ENCODE measurements around the gene TRMT1. TPM values are rescaled to one million over a fixed set of nuclear protein-coding genes. Genes with fewer than 3 reads are reported as not detected.

Gene TRMT1
- total RNA-seq, 1 experiment from 2014 or later = 59.0 TPM

GRCh38 chr19:13087295-13087694 lies 29.2 kb downstream of the TRMT1 start:
- peaks cover 9% of the 10 kb centered on the region for H3K4me1 ChIP-seq

GRCh38 chr19:13086341-13086740 lies 30.2 kb downstream of the TRMT1 start:
- Histone ChIP-seq H3K27me3 (no peaks in the 10 kb centered on the region), H3K36me3 (0 out of 2 replicates have a peak, but pooled peaks cover 6% of the 10 kb centered on the region), H3K4me3 (no peak overlapping the region), H3K9me3 (replicated peaks) (no peaks in the 10 kb centered on the region), H3K27ac (no peak overlapping the region), H3K4me1 (peaks cover 4% of the 10 kb centered on the region)
- no peak for DNase-seq

More at GRCh38 chr19:13087295-13087694, 29.2 kb downstream of the TRMT1 start:
- Histone ChIP-seq H3K36me3 (0 out of 2 replicates have a peak, but pooled peaks cover 6% of the 10 kb centered on the region), H3K27ac (no peak overlapping the region), H3K9me3 (replicated peaks) (no peaks in the 10 kb centered on the region), H3K27me3 (no peaks in the 10 kb centered on the region), H3K4me3 (no peak overlapping the region)
- DNase-seq = no peak

DNA sequence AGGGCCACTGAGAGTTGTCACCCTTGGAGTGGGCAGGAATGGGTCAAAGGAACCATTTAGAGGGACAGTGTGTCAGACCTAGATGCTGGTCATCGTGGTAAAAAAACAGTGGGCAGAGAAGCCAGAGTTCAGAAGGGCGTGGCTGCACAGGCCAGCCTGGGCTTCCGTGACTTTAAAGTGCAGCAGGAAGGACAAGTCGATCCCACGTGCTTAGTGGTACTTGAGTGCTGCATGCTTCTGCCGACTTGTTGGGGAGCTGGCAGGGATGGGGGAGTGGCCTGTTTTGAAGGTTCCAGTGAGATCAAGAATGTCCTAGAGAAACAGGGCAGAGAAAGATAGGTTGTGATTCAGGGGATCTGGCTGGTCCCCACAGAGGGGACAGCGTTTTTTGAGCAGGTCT lies 30.9 kb downstream of the TRMT1 start:
- no peak overlapping the region for H3K4me3 ChIP-seq
- H3K27me3 ChIP-seq = no peaks in the 10 kb centered on the region
- DNase-seq = no peak
- no peak overlapping the region for H3K27ac ChIP-seq
- H3K36me3 ChIP-seq = 0 out of 2 replicates have a peak, but pooled peaks cover 6% of the 10 kb centered on the region
- H3K9me3 ChIP-seq (replicated peaks) = no peaks in the 10 kb centered on the region
- H3K4me1 ChIP-seq = no peaks in the 10 kb centered on the region; the same call in 1 of the 2 replicates

- no peak for DNase-seq
- H3K4me1 ChIP-seq = peaks cover 14% of the 10 kb centered on the region
- H3K9me3 ChIP-seq (replicated peaks) = no peaks in the 10 kb centered on the region
- no peak overlapping the region for H3K4me3 ChIP-seq
- H3K27me3 ChIP-seq = no peaks in the 10 kb centered on the region
- no peak overlapping the region for H3K27ac ChIP-seq
- H3K36me3 ChIP-seq = peaks cover 6% of the 10 kb centered on the region; the same call in 1 of the 2 replicates
Observed at GRCh38 chr19:13083627-13084026, 32.9 kb downstream of the TRMT1 start.

GRCh38 chr19:13083008-13083404 lies 33.5 kb downstream of the TRMT1 start:
- Histone ChIP-seq H3K4me3 (no peak overlapping the region), H3K27ac (no peak overlapping the region), H3K27me3 (no peaks in the 10 kb centered on the region), H3K4me1 (peaks cover 20% of the 10 kb centered on the region), H3K36me3 (peaks cover 6% of the 10 kb centered on the region; the same call in 1 of the 2 replicates), H3K9me3 (replicated peaks) (no peaks in the 10 kb centered on the region)
- DNase-seq = no peak

- H3K27me3 ChIP-seq = no peaks in the 10 kb centered on the region
- DNase-seq = peak; percentile 58 to 64
- no peaks in the 10 kb centered on the region for H3K9me3 ChIP-seq (replicated peaks)
- no peak overlapping the region for H3K4me3 ChIP-seq
- peaks cover 6% of the 10 kb centered on the region for H3K36me3 ChIP-seq
- H3K4me1 ChIP-seq = peaks cover 26% of the 10 kb centered on the region
- H3K27ac ChIP-seq = no peak overlapping the region
Observed at GRCh38 chr19:13082192-13083007, 34.1 kb downstream of the TRMT1 start.

DNA sequence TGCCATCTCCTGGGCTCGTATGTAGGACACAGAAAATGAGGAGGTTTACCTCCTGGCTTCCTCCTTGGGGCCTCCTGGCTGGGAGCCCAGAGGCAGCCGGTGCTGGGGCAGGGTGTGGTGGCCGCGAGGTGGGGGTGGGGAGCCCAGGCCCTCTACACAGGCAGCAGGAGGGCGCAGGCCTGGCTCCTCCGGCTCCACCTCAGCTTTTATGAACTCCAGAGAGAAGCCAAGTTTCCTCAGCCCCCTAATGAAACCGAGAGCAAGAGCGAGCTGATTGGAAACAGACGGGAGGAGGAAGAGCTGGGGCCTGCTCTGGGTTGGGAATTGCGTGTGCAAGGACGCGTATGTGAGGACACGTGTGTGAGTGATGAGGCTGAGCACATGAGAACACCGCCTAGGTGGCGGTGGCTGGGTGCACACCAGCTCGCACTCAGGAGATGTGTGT lies 37.0 kb downstream of the TRMT1 start:
- peak; percentile 57 to 73 for DNase-seq
- H3K27ac ChIP-seq = no peak overlapping the region

GRCh38 chr19:13078897-13079541 lies 37.5 kb downstream of the TRMT1 start:
- H3K27ac ChIP-seq = no peak overlapping the region
- H3K4me1 ChIP-seq = peaks cover 42% of the 10 kb centered on the region

More for the DNA sequence above, 37.0 kb downstream of the TRMT1 start:
- Histone ChIP-seq H3K4me3 (no peak overlapping the region), H3K9me3 (replicated peaks) (no peaks in the 10 kb centered on the region), H3K4me1 (peaks cover 42% of the 10 kb centered on the region), H3K36me3 (peaks cover 15% of the 10 kb centered on the region), H3K27me3 (no peaks in the 10 kb centered on the region)

DNA sequence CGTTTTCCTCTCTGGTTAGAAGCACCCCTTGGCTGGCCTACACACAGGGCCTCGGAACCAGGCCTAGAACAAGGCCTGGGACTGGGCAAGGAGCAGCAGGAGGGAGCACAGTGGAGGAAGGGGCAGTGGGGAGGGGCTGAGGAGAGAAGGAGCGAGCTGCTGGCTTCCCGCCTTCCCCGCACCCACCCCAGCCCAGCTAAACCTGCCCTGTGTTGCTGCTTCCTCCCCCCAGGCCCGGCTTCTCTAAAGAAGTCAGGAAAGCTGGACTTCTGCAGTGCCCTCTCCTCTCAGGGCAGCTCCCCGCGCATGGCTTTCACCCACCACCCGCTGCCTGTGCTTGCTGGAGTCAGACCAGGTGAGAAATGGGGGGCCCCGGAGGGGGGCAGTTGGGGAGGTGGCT lies 38.2 kb downstream of the TRMT1 start:
- Histone ChIP-seq H3K36me3 (peaks cover 15% of the 10 kb centered on the region), H3K4me3 (no peak overlapping the region)

More at GRCh38 chr19:13078897-13079541, 37.5 kb downstream of the TRMT1 start:
- no peak overlapping the region for H3K4me3 ChIP-seq
- no peaks in the 10 kb centered on the region for H3K9me3 ChIP-seq (replicated peaks)
- peak in 1 of 2 experiments; percentile 53 for DNase-seq
- H3K27me3 ChIP-seq = no peaks in the 10 kb centered on the region
- peaks cover 13% of the 10 kb centered on the region for H3K36me3 ChIP-seq

DNA sequence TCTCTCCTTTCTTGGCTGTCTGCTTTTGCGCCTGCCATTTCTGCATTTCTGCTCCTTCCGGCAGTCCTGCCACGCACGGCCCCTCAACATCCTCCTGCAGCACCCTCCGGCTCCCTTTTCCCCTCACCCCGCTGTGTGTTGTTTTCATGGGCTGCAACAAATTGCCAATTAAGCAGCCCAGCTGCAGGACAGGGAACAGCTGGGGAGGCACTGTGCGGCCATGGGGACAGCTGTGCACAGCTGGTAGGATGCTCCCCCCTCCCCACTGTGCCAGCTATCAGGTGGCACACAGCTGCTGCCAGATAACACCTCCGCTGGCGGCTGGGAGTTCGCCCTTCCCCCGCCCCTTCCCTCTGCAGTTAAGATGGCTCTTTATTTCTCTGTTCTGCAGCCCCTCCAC lies 39.3 kb downstream of the TRMT1 start:
- no peaks in the 10 kb centered on the region for H3K27me3 ChIP-seq
- H3K36me3 ChIP-seq = peaks cover 12% of the 10 kb centered on the region
- DNase-seq = peak; percentile 93 to 95
- H3K27ac ChIP-seq = peak overlapping the region; percentile 71
- H3K4me1 ChIP-seq = peaks cover 42% of the 10 kb centered on the region
- H3K4me3 ChIP-seq = no peak overlapping the region
- no peaks in the 10 kb centered on the region for H3K9me3 ChIP-seq (replicated peaks)

More for the DNA sequence above, 38.2 kb downstream of the TRMT1 start:
- peak overlapping the region; percentile 27; the same call in 1 of the 2 replicates for H3K27ac ChIP-seq
- no peaks in the 10 kb centered on the region for H3K9me3 ChIP-seq (replicated peaks)
- DNase-seq = no peak
- H3K27me3 ChIP-seq = no peaks in the 10 kb centered on the region
- peaks cover 42% of the 10 kb centered on the region for H3K4me1 ChIP-seq

DNA sequence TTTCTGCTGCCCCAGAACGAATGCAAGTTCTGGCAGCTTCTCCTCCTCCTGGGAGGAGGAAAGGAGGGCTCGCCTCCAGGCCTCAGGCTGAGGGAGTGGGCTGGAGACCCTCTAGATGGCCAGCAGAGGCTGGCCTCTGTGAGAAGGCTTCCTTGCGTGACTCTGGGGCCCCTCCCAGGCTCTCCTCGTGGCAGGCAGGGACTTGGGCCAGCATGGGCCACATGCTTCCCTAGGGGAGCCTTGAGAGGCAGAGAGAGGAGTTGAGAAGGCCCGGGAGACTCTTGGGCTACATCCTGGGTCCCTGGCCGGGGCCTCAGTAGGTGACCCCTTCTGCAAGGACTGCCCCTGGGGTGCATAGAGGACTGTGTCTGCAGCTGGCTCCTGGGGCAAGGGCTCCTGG lies 39.8 kb downstream of the TRMT1 start:
- no peak for DNase-seq
- Histone ChIP-seq H3K4me1 (peaks cover 42% of the 10 kb centered on the region), H3K27ac (peak overlapping the region; percentile 71), H3K27me3 (no peaks in the 10 kb centered on the region), H3K9me3 (replicated peaks) (no peaks in the 10 kb centered on the region), H3K4me3 (no peak overlapping the region), H3K36me3 (peaks cover 12% of the 10 kb centered on the region)

GRCh38 chr19:13076320-13076719 lies 40.2 kb downstream of the TRMT1 start:
- Histone ChIP-seq H3K36me3 (peaks cover 12% of the 10 kb centered on the region), H3K4me1 (peaks cover 42% of the 10 kb centered on the region), H3K27ac (peak overlapping the region; percentile 71), H3K4me3 (no peak overlapping the region), H3K27me3 (no peaks in the 10 kb centered on the region), H3K9me3 (replicated peaks) (no peaks in the 10 kb centered on the region)
- no peak for DNase-seq

DNA sequence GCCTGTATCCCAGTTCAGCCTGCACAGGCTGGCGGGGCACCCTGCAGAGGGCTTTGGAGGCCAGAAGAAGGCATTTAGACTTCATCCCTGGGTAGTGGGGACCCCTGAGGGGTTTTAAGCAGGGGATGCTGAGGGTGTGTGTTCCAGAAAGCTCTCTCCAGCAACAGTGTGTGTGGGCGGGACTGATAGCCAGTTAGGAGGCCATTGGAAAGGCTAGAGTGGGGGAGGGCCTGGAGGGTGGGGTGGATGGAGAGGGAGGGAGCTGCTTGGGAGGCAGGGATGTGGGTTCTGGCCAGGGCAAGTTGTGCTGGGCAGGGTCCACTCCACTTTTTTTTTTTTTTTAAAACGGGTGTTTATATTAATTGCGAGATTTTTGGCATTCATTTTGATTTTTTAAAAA lies 42.2 kb downstream of the TRMT1 start:
- Histone ChIP-seq H3K4me1 (peaks cover 45% of the 10 kb centered on the region), H3K9me3 (replicated peaks) (no peaks in the 10 kb centered on the region), H3K36me3 (peaks cover 12% of the 10 kb centered on the region; the same call in 1 of the 2 replicates), H3K27me3 (no peaks in the 10 kb centered on the region), H3K27ac (no peak overlapping the region), H3K4me3 (no peak overlapping the region)
- DNase-seq = no peak

DNA sequence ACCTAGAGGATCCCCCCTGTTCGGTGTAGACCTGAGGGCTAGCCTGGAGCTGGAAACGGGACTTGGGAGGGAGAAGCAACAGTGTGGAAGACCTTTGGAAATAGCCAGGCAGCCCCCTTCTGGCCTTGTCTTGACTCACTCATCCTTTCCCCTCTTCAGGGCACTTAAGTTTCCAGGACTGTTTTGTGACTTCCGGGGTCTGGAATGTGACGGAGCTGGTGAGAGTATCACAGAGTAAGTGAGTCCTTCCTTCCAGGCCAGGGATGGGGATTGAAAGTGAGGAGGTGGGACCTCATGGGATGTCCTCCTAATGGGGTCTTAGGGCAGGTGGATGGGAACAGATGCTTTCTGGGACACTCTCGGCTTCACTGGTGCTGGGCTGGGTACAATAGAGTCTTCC lies 43.3 kb downstream of the TRMT1 start:
- no peak for DNase-seq
- H3K4me3 ChIP-seq = no peak overlapping the region
- H3K27ac ChIP-seq = no peak overlapping the region
- H3K27me3 ChIP-seq = no peaks in the 10 kb centered on the region
- peaks cover 12% of the 10 kb centered on the region; the same call in 1 of the 2 replicates for H3K36me3 ChIP-seq
- H3K4me1 ChIP-seq = peaks cover 42% of the 10 kb centered on the region
- no peaks in the 10 kb centered on the region for H3K9me3 ChIP-seq (replicated peaks)

Data from SJCRH30 (cell line).